Activated gamma-delta T cell treated with Interleukin-2 at 50 U/mL for 16 hours (primary cell): ENCODE results near the gene OASL.
A peak's percentile ranks its signal among the peaks of the same experiment; 100 is the strongest.
"Not testable (repeated sequence)": the region's sequence is repeated elsewhere in the genome, so short reads cannot be mapped to it uniquely, and the experiment has no call there.

Source experiments
- DNase-seq: peaks from one replicate; pipeline ENCODE4 v3.0.0-alpha.2; 2020

Gene OASL

DNA sequence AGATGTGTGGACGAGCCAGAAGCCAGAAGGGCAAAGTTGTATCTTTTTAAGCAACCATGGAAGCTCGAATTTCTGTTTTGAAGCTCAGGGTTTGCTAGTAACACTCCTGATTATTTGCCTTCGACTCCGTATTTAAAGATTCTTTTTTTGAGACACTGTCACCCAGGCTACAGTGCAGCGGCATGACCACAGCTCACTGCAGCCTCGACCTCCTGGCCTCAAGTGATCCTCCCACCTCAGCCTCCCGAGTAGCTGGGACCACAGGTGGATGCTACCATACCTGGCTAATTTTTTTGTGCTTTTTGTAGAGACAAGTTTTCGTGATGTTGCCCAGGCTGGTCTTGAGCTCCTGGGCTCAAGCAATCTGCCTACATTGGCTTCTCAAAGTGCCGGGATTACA is 18.7 kb upstream of the OASL start:
- no peak for DNase-seq

- DNase-seq = no peak
Measured at GRCh38 chr12:121053706-121054105, 14.7 kb upstream of the OASL start.

DNA sequence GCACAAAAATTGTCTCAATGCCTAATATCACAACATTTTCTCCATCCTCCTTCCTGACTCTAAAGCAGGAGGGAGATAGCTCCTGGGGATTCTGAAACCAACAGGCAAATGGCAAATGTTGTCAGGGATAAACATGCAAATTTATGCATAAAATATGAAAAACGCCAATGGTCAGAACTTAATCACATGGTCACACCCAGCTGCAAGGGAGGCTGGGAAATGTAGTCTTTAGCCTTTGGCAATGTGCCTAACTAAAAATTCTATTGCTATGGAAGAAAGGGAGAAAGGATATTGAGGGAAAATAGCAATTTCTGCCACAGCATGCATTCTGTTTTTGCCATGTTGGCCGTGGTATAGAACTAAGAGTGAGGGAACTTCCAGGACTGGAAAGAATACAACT is 11.7 kb upstream of the OASL start:
- DNase-seq = no peak

- DNase-seq = no peak
Measured at GRCh38 chr12:121048442-121048841, 9.4 kb upstream of the OASL start.

GRCh38 chr12:121047400-121047799 is 8.4 kb upstream of the OASL start:
- DNase-seq = not testable (repeated sequence)

GRCh38 chr12:121043067-121043466 is 4.0 kb upstream of the OASL start:
- no peak for DNase-seq

DNA sequence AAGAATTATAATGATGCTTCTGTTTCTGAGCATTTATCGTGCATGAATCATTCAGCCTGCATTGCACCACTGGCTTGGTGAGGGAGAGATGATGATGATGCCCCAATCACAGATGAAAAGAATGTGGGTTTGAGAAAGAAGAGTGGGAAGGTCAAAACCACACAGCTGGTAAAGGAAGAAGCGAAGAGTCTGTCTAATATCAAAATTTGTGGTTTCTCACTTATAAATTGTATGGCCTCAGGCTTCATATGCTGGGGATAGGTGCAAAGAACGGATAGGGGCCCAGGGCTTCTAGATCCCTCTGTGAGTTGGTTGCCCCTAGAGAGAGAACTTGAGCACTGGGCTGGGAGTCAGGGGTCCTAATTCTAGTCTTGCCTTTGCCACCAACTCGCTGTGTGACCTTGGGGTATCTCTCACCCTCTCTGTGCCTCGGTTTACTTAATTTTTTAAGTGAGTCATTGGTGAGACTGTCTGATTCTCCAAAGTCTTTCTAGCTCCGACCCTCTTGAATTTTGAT is 2.2 kb downstream of the OASL start:
- DNase-seq = peak; percentile 24

DNA sequence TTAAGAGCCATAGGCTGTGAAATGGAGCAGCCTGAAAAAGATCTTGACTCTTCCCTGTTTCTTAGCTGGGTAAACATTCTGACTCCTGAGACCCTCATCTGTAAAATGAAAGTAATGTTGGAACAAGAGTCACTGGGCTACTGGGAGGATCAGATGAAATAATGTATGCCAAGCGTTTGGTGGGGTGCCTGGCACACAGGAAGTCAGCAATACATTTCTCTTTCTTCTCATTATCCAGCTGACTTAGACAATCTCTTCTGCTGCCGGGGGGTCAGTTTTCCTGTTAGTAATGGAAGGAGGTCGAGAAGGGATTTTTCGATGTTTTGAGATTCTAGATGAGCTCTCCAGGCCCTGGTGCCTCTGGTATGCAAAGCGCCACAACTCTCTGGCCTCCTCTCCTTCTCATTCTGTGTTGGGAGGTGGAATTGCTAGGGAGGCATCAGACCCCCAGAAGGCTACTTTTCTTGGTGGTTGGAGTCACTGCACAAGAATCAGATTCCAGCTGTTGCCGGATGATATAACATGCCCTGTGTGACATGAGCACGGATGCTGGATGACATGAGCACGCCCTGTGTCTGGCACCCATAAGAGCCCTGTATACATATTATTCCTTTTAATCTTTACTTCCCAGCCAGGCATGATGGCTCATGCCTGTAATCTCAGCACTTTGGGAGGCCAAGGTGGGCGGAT is 4.3 kb downstream of the OASL start:
- no peak for DNase-seq

- DNase-seq = peak; percentile 64
Measured at GRCh38 chr12:121033625-121034349, 5.3 kb downstream of the OASL start.

GRCh38 chr12:121030576-121031212 is 8.4 kb downstream of the OASL start:
- no peak for DNase-seq

GRCh38 chr12:121026274-121027045 is 12.6 kb downstream of the OASL start:
- no peak for DNase-seq

GRCh38 chr12:121025442-121026226 is 13.4 kb downstream of the OASL start:
- no peak for DNase-seq

GRCh38 chr12:121023799-121024198 is 15.2 kb downstream of the OASL start:
- DNase-seq = no peak

- no peak for DNase-seq
Measured at GRCh38 chr12:121022713-121023112, 16.3 kb downstream of the OASL start.

GRCh38 chr12:121021754-121022153 is 17.3 kb downstream of the OASL start:
- no peak for DNase-seq

DNA sequence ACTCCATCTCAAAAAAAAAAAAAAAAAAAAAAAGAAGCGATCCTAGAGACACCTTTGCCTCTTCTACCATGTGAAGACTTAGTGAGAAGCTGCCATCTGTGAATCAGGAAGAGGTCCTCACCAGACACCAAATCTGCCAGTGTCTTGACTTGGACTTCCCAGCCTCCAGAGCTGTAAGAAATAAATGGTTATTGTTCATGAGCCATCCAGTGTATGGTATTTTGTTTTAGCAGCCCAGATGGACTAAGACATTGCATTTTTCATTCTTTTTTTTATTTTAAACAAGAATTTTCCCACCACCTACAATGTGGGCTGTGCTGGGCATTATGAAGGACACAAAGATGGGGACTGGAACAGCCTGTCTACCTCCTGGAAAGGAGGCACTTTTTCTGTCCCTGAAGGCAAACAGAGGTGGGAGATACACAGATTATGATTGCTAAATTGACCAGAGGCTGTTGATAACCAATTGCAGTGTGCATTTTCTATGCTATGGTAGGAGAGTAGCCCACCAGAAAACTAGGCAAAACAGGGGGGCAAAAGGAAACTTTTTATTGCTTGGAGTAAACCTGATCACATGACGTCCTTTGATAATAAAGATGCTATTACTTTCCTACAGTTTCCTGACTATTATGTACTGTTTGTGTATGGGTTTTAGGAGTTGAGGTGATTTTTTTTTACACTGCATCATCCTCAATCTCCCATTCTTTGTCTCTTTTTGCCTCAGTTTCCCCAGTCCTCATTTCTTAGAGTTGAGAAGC is 20.0 kb downstream of the OASL start:
- DNase-seq = no peak

- no peak for DNase-seq
Measured at GRCh38 chr12:121017966-121018491, 21.0 kb downstream of the OASL start.

GRCh38 chr12:121015825-121016766 is 22.9 kb downstream of the OASL start, which contains the start of gene C12orf43:
TSS of gene C12orf43 (minus strand) at chr12:121016487. CDS start at chr12:121016474, 13 bp downstream.
- peak; percentile 88 for DNase-seq

DNA sequence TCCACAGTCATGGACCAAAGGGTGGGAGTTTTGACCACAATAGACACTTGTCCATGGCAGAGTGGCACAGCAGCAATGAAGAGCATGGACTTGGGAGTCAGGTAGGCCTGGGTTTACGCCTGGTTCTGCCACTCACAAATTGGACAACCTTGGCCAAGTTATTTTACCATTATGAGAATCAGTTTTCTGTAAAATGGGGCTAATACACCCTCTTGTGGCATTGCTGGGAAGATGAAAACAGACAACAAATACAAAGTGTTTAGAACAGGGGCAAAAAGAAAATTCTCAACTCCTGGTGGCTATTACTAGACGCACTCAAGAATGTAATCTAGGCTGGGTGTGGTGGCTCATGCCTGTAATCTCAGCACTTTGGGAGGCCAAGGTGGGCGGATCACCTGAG is 25.3 kb downstream of the OASL start:
- DNase-seq = no peak

- DNase-seq = no peak
Measured at GRCh38 chr12:121011820-121012219, 27.2 kb downstream of the OASL start.
